Psoas muscle (tissue), 8 donors: ENCODE measurements around the gene NKX2-1. TPM values are rescaled to one million over a fixed set of nuclear protein-coding genes. Genes with fewer than 3 reads are reported as not detected.

ENCODE experiments used
- ATAC-seq, 4 donors: fragments of 200-7000 bp; cut with Tn5 transposase; one replicate each; pipeline ENCODE4 v1.9.1; 2020; ENCODE audit warnings: moderate library complexity in 3 of 4, mild to moderate bottlenecking in 2 of 4
- DNase-seq, 2 donors: peaks; one replicate each; pipeline ENCODE4 v3.0.0-alpha.2; 2020
- H3K27ac ChIP-seq: fragments of 200-600 bp; one replicate; pipeline ENCODE4 v1.8.0; 2022
- H3K27me3 ChIP-seq, 3 donors: fragments of 200-600 bp in 1 of 3; one replicate each; pipeline versions ENCODE4 v1.6.1 to v1.8.0; 2013 to 2022; ENCODE audit warnings: low read length in 2 of 3, mild to moderate bottlenecking in 2 of 3, moderate library complexity in 1 of 3; ENCODE audit not compliant: insufficient read depth in 3 of 3
- H3K36me3 ChIP-seq, 2 donors: fragments of 200-600 bp in 1 of 2; one replicate each; pipeline versions ENCODE4 v1.6.1 to v1.8.0; 2013 to 2022; ENCODE audit warnings: low read depth in 1 of 2, mild to moderate bottlenecking in 1 of 2, moderate library complexity in 1 of 2; ENCODE audit not compliant: insufficient read depth in 1 of 2
- H3K4me1 ChIP-seq: fragments of 200-600 bp; one replicate; pipeline ENCODE4 v1.8.0; 2022
- H3K4me3 ChIP-seq: fragments of 200-600 bp; one replicate; pipeline ENCODE4 v1.8.0; 2022; ENCODE audit warnings: mild to moderate bottlenecking
- H3K9me3 ChIP-seq: fragments of 200-600 bp; one replicate; pipeline ENCODE4 v1.8.0; 2022
- CTCF ChIP-seq: fragments of 200-600 bp; IDR thresholded peaks from one replicate; pipeline ENCODE4 v1.8.0; 2022; ENCODE audit warnings: antibody characterized with exemption
- WGBS, 3 donors: extraction: QIAGEN DNeasy Blood & Tissue Kit; methylation state at CpG; one replicate each; pipeline versions ENCODE4 v1.1.6 to v1.1.7; 2013; 5-methylcytosine and 5-hydroxymethylcytosine counted together
- intact Hi-C, 2 donors: fragments of 100-400 bp; cut with DNase I; formaldehyde crosslinking; loops; one replicate each; pipeline versions ENCODE4 v1.11.0 to v1.14.2; 2022
- polyA plus RNA-seq, 3 donors: library from polyadenylated mRNA; stranded (reverse); fragments of 200-250 nt; gene quantifications; one replicate each; pipeline ENCODE4 v1.2.3, GENCODE V29; 2013
- total RNA-seq, 4 donors: library from RNA; stranded (reverse); fragmentation: NEBNext Ultra II Directional in 2 of 4; extraction: Animal tissue kit (Norgen Biotek cat#: 25700) in 2 of 4; gene quantifications; one replicate each; pipeline versions ENCODE4 v1.2.1 to v1.2.4, GENCODE V29; 2021 to 2023
- donor health status: healthy with polysubstance abuse.
- donor health status: DM: no; HTN: no; CAD: no; lungs with moderate emphysema.
- donor health status: Bipolar disorder and iron deficiency.
- donor health status: healthy.
- donor health status: DM: yes; HTN: yes; CAD: no.
- donor health status: DM: no; HTN: no; CAD: no.
- donor health status: DM: no; HTN: no; CAD: no.
- donor health status: DM: yes; HTN: yes; CAD: no.

The NKX2-1 gene
- total and polyA plus RNA-seq, 7 donors, result not detected

GRCh38 chr14:36524874-36525745 is 5.1 kb upstream of the NKX2-1 start:
- Histone ChIP-seq H3K9me3 (no peaks in the 10 kb centered on the region), H3K4me1 (peaks cover 16% of the 10 kb centered on the region), H3K27me3 (peaks cover 7 to 100% (median 54%) of the 10 kb centered on the region in 3 donors), H3K36me3 (no peaks in the 10 kb centered on the region), H3K27ac (no peak overlapping the region), H3K4me3 (no peak overlapping the region)
- peak in 1 of 2 donors; percentile 66 for DNase-seq
- 2 to 5% (median 3%) methylated on average over 53 to 54 of the region's 54 CpGs for WGBS, 3 donors
- ATAC-seq, result peak; percentile 54 to 73 (median 68)
- intact Hi-C loops, result loop anchor here in 1 of 2 donors (10.0 kb wide), 1 partner anchor 460 kb away; no protein-coding TSS in a partner anchor
- TF ChIP-seq CTCF, result peak; percentile 61

GRCh38 chr14:36524220-36524837 is 4.3 kb upstream of the NKX2-1 start:
- intact Hi-C loops, result loop anchor here in 1 of 2 donors (10.0 kb wide), 1 partner anchor 460 kb away; no protein-coding TSS in a partner anchor
- TF ChIP-seq CTCF, result peak; percentile 8

GRCh38 chr14:36522972-36523715 is 3.1 kb upstream of the NKX2-1 start:
- intact Hi-C loops, result loop anchor here in 1 of 2 donors (10.0 kb wide), 1 partner anchor 458 kb away; no protein-coding TSS in a partner anchor
- Histone ChIP-seq H3K27me3 (peaks cover 7 to 100% (median 73%) of the 10 kb centered on the region in 3 donors), H3K4me1 (peaks cover 24% of the 10 kb centered on the region)

More at GRCh38 chr14:36524220-36524837, 4.3 kb upstream of the NKX2-1 start:
- WGBS, 3 donors, result 8 to 12% (median 8%) methylated on average over 32 to 38 of the region's 38 CpGs
- no peak for ATAC-seq
- no peak overlapping the region for H3K27ac ChIP-seq
- H3K4me3 ChIP-seq, result no peak overlapping the region
- no peaks in the 10 kb centered on the region for H3K36me3 ChIP-seq
- peaks cover 7 to 100% (median 61%) of the 10 kb centered on the region in 3 donors for H3K27me3 ChIP-seq
- H3K4me1 ChIP-seq, result peaks cover 23% of the 10 kb centered on the region
- no peak for DNase-seq
- no peaks in the 10 kb centered on the region for H3K9me3 ChIP-seq

More at GRCh38 chr14:36522972-36523715, 3.1 kb upstream of the NKX2-1 start:
- H3K9me3 ChIP-seq, result no peaks in the 10 kb centered on the region
- no peak overlapping the region for H3K27ac ChIP-seq
- WGBS, 3 donors, result 7 to 8% (median 8%) methylated on average over 35 of the region's 35 CpGs
- no peaks in the 10 kb centered on the region for H3K36me3 ChIP-seq
- ATAC-seq (no peak), DNase-seq (no peak)
- no peak for TF ChIP-seq CTCF
- no peak overlapping the region for H3K4me3 ChIP-seq
